Bronchial smooth muscle cell (primary cell): Measurements from ENCODE around the gene GOSR2. TPM values are rescaled to one million over a fixed set of nuclear protein-coding genes. Genes with fewer than 3 reads are reported as not detected.

ENCODE experiments used
- total RNA-seq: library from RNA; depleted of rRNA; stranded (reverse); fragments of >200 nt; gene quantifications from 2 replicates; pipeline ENCODE4 v1.2.1, GENCODE V29; 2014

GOSR2 gene
- total RNA-seq = 37.2 and 39.2 TPM in 2 replicates

DNA sequence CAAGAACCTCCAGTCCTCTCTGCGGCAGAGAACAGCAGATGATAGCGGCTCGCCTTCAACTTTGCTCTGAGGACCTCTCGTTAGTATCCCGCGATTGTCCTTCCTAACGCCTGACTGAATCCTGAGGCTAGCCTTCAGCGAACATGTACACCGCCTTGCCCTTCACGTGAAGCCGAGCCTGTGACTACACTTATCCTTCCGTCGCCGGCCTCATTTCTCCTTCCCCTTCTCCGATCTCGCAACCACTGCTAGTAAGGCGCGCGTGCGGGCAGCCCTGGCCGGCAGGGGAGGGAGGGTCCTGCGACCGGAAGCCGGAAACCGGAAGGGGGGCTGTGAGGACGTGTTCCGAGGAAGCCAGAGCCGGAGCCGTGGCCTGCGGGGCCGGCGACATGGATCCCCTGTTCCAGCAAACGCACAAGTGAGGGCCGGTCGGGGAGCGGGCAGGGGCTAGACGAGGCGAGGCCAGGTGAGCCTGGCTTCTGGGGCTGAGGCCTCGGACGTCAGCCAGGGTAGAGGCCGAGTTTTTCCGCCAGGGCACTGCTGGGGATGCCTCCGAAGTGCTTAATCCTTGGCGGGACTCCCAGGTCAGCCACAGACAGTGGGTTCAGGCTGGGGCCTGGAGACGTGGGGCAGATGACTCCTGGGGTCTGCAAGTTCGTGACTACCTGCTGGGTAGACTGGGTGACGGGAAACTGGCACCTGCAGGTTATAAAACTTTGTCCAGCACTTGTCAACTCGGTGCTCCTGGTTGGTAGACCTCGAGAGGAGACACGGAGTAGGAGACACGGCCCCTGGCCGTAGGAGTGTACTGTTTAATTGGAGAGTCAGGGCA lies at the start of gene GOSR2:
GOSR2 (plus strand) TSS at position 357 of the 832 bp plus-strand sequence; CDS start at position 390, 33 bp downstream.

DNA sequence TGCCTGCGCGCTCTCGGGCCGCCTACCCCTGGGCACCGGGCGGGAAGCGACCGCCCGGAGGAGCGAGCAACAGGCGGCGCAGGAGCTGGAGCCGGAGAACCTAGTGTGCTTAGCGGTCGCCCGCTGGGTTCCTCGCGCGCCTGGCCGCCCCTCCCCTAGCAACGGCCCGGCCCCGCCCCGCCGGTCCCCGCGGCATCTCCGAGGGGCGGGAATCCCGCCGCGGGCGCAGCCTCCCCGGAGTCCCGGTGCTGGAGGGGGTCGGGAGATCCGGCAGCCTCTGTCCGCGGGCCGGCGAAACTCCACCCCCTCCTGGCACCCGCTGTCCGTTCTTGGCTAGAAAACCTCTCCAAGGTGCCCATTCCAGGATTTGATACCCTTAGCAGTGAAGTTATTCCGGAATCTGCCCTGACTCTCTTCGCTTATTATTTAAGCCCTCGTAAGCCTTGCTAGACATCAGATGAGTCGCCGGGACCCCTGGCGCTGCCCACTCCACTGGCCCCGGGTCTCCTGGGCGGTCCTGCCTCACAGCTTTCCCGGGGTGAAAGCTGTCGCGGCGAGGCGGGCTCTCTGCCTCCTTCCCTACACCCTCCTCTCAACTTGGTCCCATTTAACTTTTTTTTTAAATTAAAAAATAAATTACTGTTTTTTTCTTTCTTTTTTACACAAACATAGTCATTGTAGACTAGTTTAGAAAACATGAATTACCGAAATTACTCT lies 56.3 kb downstream of the GOSR2 start, which contains the start of gene RPRML:
RPRML (minus strand) TSS at position 107 of the 717 bp plus-strand sequence. CDS start 246 bp downstream, outside the sequence.

Other genes with a start within 250 kb of the GOSR2 start
- 0.32 and 0.86 TPM in 2 replicates for gene WNT3, start 104.5 kb upstream of the GOSR2 start, total RNA-seq
- gene WNT9B, start 71.6 kb upstream of the GOSR2 start, total RNA-seq = 0.32 TPM in 1 of 2 replicates, not detected in the other
- not detected in 2 replicates for gene RPRML, start 56.1 kb downstream of the GOSR2 start, total RNA-seq